SK-N-SH treated with all-trans-retinoic acid at 6 μM for 48 hours (cell line): ENCODE results near the gene GPR27.

Source experiments
- BACH2 ChIP-seq: fragments of 250-450 bp; sonication (Bioruptor Pico); IDR thresholded peaks from 2 replicates; pipeline ENCODE4 v1.9.0; 2021; ENCODE audit warnings: mild to moderate bottlenecking, borderline replicate concordance
- CREB5 ChIP-seq: fragments of 250-450 bp; sonication (Bioruptor Pico); IDR thresholded peaks from 2 replicates; pipeline ENCODE4 v1.5.1; 2020; ENCODE audit warnings: low read depth, mild to moderate bottlenecking, moderate library complexity
- ISL1 ChIP-seq: fragments of 250-450 bp; sonication (Bioruptor Pico); IDR thresholded peaks from 2 replicates; pipeline ENCODE4 v2.1.2; 2022; ENCODE audit warnings: mild to moderate bottlenecking, moderate library complexity
- PATZ1 ChIP-seq: fragments of 250-450 bp; sonication (Bioruptor Pico); IDR thresholded peaks from 2 replicates; pipeline ENCODE4 v1.8.0; 2020; ENCODE audit warnings: mild to moderate bottlenecking, moderate library complexity, borderline replicate concordance
- TCF4 ChIP-seq: fragments of 250-450 bp; sonication (Bioruptor Pico); IDR thresholded peaks from 2 replicates; pipeline ENCODE4 v1.8.0; 2021; ENCODE audit warnings: mild to moderate bottlenecking, moderate library complexity, borderline replicate concordance
- ZFP3 ChIP-seq: fragments of 250-450 bp; sonication (Bioruptor Pico); IDR thresholded peaks from 2 replicates; pipeline ENCODE4 v1.5.0; 2020; ENCODE audit warnings: mild to moderate bottlenecking, moderate library complexity

DNA sequence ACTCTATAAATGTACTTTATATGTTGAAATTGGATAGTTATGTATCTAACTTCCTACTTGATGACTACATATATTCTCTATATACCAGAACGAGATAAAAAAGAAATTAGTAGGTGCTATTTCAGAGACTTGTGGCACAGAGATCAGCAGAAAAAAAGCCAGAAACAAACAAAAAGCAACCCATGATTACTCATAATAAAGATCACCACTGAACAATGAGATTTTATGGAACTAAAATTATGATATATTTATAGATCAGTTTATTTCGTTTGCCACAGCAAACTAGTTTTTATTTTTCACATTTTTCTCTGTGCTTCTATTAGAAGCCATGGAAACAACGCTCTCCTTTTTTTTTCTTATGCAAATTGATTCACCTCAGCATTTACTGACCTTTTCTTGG is 46.4 kb downstream of the GPR27 start:
- TF ChIP-seq CREB5 (no peak), PATZ1 (CRISPR knock-in tag) (no peak), ZFP3 (CRISPR knock-in tag) (no peak), BACH2 (CRISPR knock-in tag) (no peak), ISL1 (CRISPR knock-in tag) (no peak), TCF4 (CRISPR knock-in tag) (no peak)
